IPS DF 6.9 (cell line): Measurements from ENCODE around the gene RBX1.

Experiments
- DNase-seq: peaks from one replicate; pipeline ENCODE4 v3.0.0-alpha.2; 2013; ENCODE audit warnings: low read depth, low spot score
- H3K27ac ChIP-seq: one replicate; pipeline ENCODE4 v1.5.1; 2013; ENCODE audit warnings: low read length, control low read depth
- H3K27me3 ChIP-seq: 2 replicates; pipeline ENCODE4 v1.6.1; 2013; ENCODE audit warnings: mild to moderate bottlenecking, low read length; ENCODE audit not compliant: control insufficient read depth, insufficient read depth
- H3K36me3 ChIP-seq: 2 replicates; pipeline ENCODE4 v1.6.1; 2013; ENCODE audit warnings: low read length; ENCODE audit not compliant: control insufficient read depth, insufficient read depth
- H3K4me1 ChIP-seq: 2 replicates; pipeline ENCODE4 v1.6.1; 2013; ENCODE audit warnings: low read length; ENCODE audit not compliant: control insufficient read depth, insufficient read depth
- H3K4me3 ChIP-seq: 2 replicates; pipeline ENCODE4 v1.5.1; 2013; ENCODE audit warnings: mild to moderate bottlenecking, low read length
- H3K9me3 ChIP-seq: 2 replicates; pipeline ENCODE4 v1.6.1; 2013; ENCODE audit warnings: low read length, inconsistent platforms; ENCODE audit not compliant: control insufficient read depth, insufficient read depth
- WGBS: extraction: QIAGEN DNeasy Blood & Tissue Kit; methylation state at CpG from one replicate; pipeline ENCODE4 v1.1.7; 2013; ENCODE audit warnings: mixed read lengths, missing lambda C conversion rate; ENCODE audit not compliant: insufficient read length, insufficient coverage; 5-methylcytosine and 5-hydroxymethylcytosine counted together

The RBX1 gene

GRCh38 chr22:40939202-40939601 is 12.0 kb upstream of the RBX1 start:
- Histone ChIP-seq H3K27me3 (no peaks in the 10 kb centered on the region), H3K9me3 (no peaks in the 10 kb centered on the region), H3K4me3 (no peak overlapping the region), H3K4me1 (no peaks in the 10 kb centered on the region), H3K36me3 (no peaks in the 10 kb centered on the region), H3K27ac (no peak overlapping the region)
- no CpG with 5 or more reads among the region's 2 CpGs for WGBS
- DNase-seq: no peak

- Histone ChIP-seq H3K27ac (no peak overlapping the region), H3K9me3 (no peaks in the 10 kb centered on the region), H3K36me3 (peaks cover 3% of the 10 kb centered on the region; the same call in 1 of the 2 replicates), H3K27me3 (no peaks in the 10 kb centered on the region), H3K4me1 (no peaks in the 10 kb centered on the region), H3K4me3 (peak overlapping the region; percentile 93)
- 100% methylated on average over 1 of the region's 21 CpGs for WGBS
- no peak for DNase-seq
Measured at GRCh38 chr22:40951795-40952605, 822 bp downstream of the RBX1 start.

- no peak overlapping the region for H3K27ac ChIP-seq
- no peak for DNase-seq
- H3K4me3 ChIP-seq: no peak overlapping the region
- no CpG with 5 or more reads among the region's 2 CpGs for WGBS
- no peaks in the 10 kb centered on the region for H3K27me3 ChIP-seq
- no peaks in the 10 kb centered on the region for H3K4me1 ChIP-seq
- no peaks in the 10 kb centered on the region for H3K9me3 ChIP-seq
- peaks cover 3% of the 10 kb centered on the region; the same call in 1 of the 2 replicates for H3K36me3 ChIP-seq
Measured at GRCh38 chr22:40953471-40953870, 2.3 kb downstream of the RBX1 start.

- Histone ChIP-seq H3K27me3 (no peaks in the 10 kb centered on the region), H3K27ac (no peak overlapping the region), H3K36me3 (peaks cover 3% of the 10 kb centered on the region; the same call in 1 of the 2 replicates), H3K9me3 (no peaks in the 10 kb centered on the region), H3K4me3 (no peak overlapping the region), H3K4me1 (no peaks in the 10 kb centered on the region)
- no CpG with 5 or more reads among the region's 4 CpGs for WGBS
- DNase-seq: no peak
Measured at GRCh38 chr22:40954113-40954512, 2.9 kb downstream of the RBX1 start.

GRCh38 chr22:40955571-40955970 is 4.4 kb downstream of the RBX1 start:
- DNase-seq: no peak
- WGBS: no CpG with 5 or more reads among the region's 3 CpGs
- peaks cover 3% of the 10 kb centered on the region; the same call in 1 of the 2 replicates for H3K36me3 ChIP-seq
- no peak overlapping the region for H3K27ac ChIP-seq
- no peaks in the 10 kb centered on the region for H3K9me3 ChIP-seq
- no peak overlapping the region for H3K4me3 ChIP-seq
- H3K4me1 ChIP-seq: no peaks in the 10 kb centered on the region
- H3K27me3 ChIP-seq: no peaks in the 10 kb centered on the region

GRCh38 chr22:40957601-40958000 is 6.4 kb downstream of the RBX1 start:
- Histone ChIP-seq H3K4me1 (no peaks in the 10 kb centered on the region), H3K9me3 (no peaks in the 10 kb centered on the region), H3K27ac (no peak overlapping the region), H3K4me3 (no peak overlapping the region), H3K27me3 (no peaks in the 10 kb centered on the region), H3K36me3 (peaks cover 6% of the 10 kb centered on the region; the same call in 1 of the 2 replicates)
- no peak for DNase-seq
- WGBS: no CpG with 5 or more reads among the region's 7 CpGs

GRCh38 chr22:40958299-40958698 is 7.1 kb downstream of the RBX1 start:
- Histone ChIP-seq H3K4me1 (no peaks in the 10 kb centered on the region), H3K27ac (no peak overlapping the region), H3K4me3 (no peak overlapping the region), H3K36me3 (peaks cover 6% of the 10 kb centered on the region; the same call in 1 of the 2 replicates), H3K27me3 (no peaks in the 10 kb centered on the region), H3K9me3 (no peaks in the 10 kb centered on the region)
- no peak for DNase-seq
- WGBS: no CpG with 5 or more reads among the region's 2 CpGs

GRCh38 chr22:40960145-40960544 is 9.0 kb downstream of the RBX1 start:
- Histone ChIP-seq H3K4me3 (no peak overlapping the region), H3K27ac (no peak overlapping the region), H3K27me3 (no peaks in the 10 kb centered on the region), H3K36me3 (peaks cover 13% of the 10 kb centered on the region; the same call in 1 of the 2 replicates), H3K9me3 (no peaks in the 10 kb centered on the region), H3K4me1 (no peaks in the 10 kb centered on the region)
- WGBS: no CpG with 5 or more reads among the region's 2 CpGs
- no peak for DNase-seq

GRCh38 chr22:40965936-40966725 is 15.0 kb downstream of the RBX1 start:
- Histone ChIP-seq H3K9me3 (no peaks in the 10 kb centered on the region), H3K4me3 (no peak overlapping the region), H3K4me1 (no peaks in the 10 kb centered on the region), H3K27me3 (no peaks in the 10 kb centered on the region; the same call in 1 of the 2 replicates), H3K27ac (no peak overlapping the region), H3K36me3 (peaks cover 15% of the 10 kb centered on the region; the same call in 1 of the 2 replicates)
- DNase-seq: no peak
- WGBS: no CpG with 5 or more reads among the region's 8 CpGs

- no peak overlapping the region for H3K4me3 ChIP-seq
- H3K27me3 ChIP-seq: no peaks in the 10 kb centered on the region; the same call in 1 of the 2 replicates
- no peaks in the 10 kb centered on the region for H3K4me1 ChIP-seq
- no peaks in the 10 kb centered on the region for H3K9me3 ChIP-seq
- no peak overlapping the region for H3K27ac ChIP-seq
- H3K36me3 ChIP-seq: peaks cover 15% of the 10 kb centered on the region; the same call in 1 of the 2 replicates
- DNase-seq: no peak
- no CpG with 5 or more reads among the region's 7 CpGs for WGBS
Measured at GRCh38 chr22:40966726-40967085, 15.5 kb downstream of the RBX1 start.
